ENCODE measurements around the gene KCNK3.

The KCNK3 gene

DNA sequence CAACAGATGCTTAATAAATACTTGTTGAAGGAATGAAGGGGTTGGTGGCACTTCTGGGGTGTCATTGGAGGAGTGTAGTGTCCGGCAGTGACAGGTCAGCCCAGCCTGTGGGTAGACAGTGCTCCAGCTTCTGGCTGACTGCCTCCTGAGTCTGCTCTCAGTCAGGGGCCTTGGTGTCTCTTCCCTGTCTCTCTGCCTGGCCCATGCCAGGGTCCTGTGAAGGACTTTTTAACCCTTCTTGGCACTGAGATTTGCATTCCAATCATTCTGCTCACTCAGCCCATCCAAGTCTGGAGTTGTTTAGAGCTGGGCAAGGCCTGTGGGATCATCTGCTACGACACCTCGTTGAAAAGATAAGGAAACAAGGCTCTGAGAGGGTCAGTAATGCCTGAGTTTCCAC, 1.4 kb upstream of the KCNK3 start:
- no peak for DNase-seq (ENCODE audit: low read depth in 2 of 2)

DNA sequence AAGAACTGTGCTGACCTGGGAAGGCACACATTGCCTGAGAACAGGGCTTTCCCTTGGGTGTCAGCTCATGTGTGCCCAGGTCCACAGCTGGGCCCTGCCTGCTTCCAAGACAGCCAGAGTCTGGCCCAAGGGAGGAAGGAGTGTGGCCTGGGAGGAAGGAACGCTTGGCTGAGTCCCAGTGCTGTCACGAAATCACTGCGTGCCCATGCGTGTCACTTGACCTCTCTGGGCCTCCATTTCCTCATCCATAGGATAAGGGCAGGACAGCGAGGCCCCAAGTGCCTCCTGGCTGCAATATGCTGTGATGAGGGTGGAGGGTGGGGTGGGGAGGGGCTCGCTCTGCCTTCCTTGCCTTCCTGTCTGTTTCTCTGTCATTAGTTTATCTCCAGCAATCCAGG, 642 bp upstream of the KCNK3 start:
- DNase-seq (ENCODE audit: low read depth in 2 of 2), result no peak

DNA sequence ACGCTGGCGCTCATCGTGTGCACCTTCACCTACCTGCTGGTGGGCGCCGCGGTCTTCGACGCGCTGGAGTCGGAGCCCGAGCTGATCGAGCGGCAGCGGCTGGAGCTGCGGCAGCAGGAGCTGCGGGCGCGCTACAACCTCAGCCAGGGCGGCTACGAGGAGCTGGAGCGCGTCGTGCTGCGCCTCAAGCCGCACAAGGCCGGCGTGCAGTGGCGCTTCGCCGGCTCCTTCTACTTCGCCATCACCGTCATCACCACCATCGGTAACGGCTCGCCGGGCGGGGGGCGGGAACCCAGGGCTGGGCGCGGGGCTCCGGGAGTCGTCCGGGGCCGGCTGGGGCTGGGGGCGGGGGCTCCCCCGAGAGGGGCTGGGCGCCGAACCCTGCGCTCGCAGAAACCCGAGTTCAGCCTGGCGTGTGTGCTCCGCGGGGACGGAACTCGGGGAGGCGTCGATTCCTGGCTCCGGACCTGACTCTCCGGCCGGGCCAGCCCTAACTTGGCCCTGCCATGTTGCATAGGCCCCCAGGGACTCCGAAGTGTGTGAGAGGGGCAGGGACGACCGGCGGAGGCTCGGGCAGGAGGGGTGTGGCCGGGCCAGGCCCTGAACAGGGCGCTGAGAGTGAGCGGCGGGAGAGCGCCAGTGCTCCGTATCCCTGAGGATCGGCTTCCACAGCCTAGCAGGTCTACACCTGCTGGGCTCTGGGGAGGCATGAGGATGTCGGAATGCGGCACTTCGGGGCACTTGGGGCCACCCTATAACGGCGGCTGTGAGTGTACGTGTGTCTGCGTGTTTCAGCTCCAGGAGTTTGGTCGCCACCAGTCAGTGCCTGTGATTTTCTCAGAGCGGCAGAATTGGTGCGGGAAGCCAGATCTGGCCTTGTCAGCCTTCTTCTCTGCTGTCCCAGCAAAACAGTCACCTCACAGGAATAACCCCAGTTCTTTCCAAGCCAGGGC, 651 bp downstream of the KCNK3 start:
- DNase-seq (ENCODE audit: low read depth in 2 of 2), result no peak

DNA sequence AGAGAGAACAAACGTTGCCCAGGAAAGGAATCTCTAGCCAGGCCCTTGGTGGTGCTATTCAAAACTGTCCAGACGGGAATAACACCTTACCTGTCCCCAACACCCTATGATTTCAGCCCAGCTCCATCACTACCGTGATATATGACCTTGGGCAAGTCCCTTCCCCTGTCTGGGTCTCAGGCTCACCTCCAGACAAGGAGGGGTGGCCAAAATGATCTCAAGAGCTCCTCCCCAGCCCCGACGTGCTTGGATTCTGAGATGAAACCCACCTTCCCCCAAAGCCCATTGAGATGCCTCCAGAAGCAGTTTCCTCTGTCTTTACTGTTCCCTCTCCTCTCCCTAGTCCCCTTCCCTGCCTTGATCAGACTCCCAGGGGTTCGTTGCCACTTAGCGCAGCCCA, 1.5 kb downstream of the KCNK3 start:
- DNase-seq (ENCODE audit: low read depth in 2 of 2), result no peak

DNA sequence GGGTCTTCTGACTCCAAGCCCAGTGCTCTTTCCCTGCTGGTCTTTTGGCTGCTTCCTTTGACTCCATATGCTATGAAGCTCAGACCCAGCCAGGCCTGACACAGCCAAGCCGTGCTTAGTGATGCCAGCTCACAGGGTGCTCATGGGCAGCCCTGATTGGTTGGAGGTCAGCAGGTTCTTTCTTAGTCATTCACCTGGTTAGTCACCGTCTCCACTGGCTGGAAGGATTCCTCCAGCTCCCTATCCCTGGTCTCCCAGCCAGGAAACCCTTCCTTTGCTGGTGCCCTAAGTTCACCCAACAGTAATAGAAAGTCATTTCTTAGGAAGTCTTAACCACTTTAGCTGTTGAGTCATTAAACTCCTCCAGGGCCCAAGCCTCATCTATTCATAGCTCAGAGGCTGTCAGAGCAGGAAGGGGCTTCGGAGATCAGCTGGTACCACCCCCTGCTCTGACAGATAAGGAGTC, 3.9 kb downstream of the KCNK3 start:
- DNase-seq (ENCODE audit: low read depth in 2 of 2), result no peak

DNA sequence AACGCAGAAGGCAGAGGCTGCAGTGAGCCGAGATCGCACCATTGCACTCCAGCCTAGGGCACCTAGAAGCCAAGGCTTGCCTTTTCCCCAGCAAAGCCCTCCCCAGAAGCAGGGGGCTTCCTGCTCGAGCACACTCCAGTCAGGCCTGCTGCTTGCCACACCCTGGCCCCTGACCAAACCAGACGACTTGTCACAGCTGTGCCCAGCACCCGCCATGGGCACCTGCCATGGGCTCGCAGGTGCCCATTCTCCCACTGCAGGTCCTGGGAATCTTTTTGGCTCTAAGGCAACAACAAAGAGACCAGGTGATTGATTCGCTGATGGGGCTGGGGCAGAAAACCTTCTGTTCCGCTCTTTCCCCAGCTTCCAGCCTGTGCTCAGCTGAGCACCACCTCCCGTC, 4.9 kb downstream of the KCNK3 start:
- DNase-seq (ENCODE audit: low read depth in 2 of 2), result no peak

DNA sequence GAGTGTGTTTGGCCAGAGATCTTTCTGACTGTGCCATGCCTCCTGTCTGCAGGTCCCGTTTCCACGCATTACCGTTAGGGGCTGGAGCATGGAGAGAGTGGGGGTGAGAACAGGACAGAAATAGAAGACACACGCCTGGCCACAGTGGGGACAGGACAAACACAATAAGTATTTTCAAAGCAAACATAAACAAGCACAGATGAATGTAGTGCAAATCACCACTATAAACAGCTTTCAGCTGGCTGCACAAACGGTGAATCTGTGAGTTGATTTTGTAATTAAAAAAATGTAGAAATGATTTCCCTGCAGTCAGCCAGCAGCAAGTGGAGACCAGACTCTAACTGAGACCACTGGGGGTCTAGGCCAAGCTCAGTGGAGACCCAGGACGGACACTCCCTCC, 6.8 kb downstream of the KCNK3 start:
- DNase-seq (ENCODE audit: low read depth in 2 of 2), result no peak

DNA sequence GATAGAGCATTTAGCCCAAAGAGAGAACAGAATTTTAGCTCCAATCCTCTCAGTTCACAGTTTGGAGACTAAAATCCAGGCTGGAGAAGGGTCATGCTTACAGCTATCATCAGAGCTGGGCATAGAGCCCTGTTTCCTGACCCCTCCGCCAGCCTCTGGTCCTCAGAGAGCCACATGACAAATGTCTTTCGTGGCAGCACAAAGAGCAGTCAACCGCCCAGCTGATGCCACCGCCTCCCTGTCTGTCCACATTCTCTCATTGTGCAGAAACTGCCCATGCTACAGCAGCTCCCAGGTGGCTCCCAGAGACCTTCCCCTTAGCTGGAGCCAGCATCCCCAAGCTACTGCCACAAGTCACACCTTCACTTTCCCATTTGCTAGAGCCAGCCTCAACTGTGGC, 7.6 kb downstream of the KCNK3 start:
- DNase-seq (ENCODE audit: low read depth in 2 of 2), result no peak

DNA sequence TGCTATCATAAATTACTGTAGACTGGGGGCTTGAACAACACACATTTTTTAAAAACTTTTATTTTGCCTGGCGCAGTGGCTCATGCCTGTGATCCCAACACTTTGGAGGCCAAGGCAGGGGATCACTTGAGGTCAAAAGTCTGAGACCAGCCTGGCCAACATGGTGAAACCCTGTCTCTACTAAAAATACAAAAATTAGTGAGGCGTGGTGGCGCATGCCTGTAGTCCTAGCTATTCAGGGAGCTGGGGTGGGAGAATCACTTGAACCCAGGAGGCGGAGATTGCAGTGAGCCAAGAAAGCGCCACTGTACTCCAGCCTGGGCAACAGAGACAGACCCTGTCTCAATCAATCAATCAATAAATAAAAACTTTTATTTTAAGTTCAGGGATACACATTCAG, 9.1 kb downstream of the KCNK3 start:
- DNase-seq (ENCODE audit: low read depth in 2 of 2), result no peak

DNA sequence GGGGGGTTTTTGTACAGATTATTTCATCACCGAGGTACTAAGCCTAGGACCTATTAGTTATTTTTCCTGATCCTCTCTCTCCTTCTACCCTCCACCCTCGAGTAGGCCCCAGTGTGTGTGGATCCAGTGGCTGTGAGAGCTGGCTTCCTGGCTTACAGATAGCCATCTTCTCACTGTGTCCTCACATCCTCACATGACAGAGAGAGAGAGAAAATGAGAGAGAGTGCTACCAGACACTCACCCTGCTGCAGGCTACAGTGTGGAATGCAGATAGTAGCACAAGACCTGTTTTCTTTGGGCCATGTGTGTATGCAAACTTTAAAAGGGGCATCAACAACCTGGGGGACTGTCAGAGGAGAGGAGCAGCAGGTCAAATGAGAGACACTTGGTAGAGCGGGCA, 9.5 kb downstream of the KCNK3 start:
- DNase-seq (ENCODE audit: low read depth in 2 of 2), result no peak

DNA sequence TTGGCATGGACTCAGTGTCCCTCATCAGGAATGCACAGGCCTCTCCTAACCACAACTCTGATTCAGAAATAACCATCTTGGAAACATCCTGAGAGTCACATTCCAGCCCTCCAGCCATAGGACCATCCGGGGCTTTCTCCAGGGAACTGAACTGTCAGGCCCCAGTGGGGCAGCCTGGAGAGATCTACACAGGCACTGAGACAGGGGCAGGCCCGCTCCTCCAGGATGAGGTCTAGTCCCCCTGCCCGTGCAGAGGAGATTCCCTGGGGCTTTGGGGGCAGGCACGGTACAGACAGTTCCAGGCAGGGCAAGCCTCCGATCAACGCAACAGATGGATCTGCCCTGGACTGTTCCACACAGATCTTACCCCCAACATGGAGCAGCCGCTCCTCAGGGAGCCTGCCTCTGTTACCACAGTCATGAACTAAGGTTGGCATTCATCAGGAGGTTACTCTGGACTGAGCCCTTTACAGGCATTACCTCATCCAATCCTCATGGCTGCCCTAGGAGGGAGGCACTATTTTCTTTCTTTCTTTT, 12.0 kb downstream of the KCNK3 start:
- no peak for DNase-seq (ENCODE audit: low read depth in 2 of 2)

DNA sequence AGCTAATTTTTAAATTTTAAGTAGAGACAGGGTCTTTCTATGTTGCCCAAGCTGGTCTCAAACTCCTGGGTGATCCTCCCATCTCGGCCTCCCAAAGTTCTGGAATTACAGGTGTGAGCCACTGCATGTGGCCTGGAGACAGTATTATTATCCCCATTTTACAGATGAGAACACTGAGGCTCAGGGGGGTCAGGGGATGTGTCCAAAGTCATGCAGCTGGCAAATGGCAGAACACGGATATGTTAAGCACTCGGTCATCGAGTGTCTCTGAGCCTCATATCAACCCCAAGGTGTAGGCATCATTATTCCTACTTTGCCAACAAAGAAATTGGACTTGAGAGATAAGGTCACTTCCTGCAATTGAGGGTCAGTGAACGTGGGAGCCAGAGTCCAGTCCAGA, 12.6 kb downstream of the KCNK3 start:
- no peak for DNase-seq (ENCODE audit: low read depth in 2 of 2)

DNA sequence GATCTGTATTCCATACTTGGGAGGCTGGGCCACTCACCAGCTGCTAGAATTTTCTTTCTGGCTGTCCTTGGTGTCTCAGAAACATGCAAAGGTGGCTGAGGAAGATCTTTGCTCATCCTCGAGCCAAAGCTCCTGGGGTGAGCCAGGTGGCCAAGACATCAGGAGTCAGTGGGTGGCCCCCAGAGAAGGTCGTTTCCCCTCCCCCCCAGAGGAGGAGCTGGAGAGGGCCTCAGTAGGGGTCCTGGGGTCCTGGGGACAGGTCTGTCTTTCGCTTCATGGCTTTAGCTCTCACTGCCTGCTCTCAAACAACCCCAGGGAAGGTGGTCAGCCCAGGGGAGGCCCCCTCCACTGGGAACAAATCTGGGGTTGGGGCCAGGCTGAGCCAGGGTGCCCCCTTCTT, 13.6 kb downstream of the KCNK3 start:
- DNase-seq (ENCODE audit: low read depth in 2 of 2), result no peak

DNA sequence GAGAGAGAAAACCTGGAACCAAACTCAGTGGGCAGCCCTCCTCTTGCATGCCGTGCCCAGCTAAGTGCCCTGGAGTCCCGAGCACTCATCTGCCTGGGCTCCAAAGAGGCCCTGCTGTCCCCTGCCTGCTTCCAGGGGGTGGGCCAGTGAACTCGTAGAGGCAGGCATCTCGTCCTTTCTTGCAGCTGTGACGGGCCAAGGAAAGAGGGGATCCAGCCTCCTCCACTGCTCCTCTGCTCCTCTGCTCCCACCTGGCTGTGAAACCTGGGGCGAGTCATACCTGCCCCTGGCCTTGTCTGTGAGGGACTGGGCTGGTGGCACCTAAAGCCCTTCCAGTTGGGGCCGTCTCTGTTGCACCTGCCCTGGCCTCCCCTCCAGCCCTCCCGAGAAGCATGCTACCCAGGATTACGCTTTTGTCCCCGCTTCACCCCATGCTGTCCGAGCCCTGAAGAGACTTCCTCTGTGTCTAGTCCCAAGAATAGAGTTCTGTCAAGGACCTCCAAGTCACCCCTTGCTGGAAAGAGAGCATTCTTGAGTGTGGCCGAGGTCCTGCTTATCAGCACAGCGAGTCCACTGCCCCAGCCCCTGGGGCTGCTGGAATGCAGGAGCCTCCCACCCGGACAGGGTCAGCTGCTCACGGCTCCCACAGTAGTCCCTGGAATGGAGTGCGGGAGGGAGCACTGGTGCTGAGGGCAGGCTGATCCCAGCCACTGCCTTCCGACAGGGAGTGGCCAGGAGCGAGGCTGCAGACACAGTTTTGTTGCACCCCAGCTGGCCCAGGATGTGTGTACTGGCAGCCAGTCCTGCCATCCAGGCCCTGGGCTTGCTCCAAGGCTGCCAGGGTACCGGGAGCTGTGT, 14.3 kb downstream of the KCNK3 start:
- no peak for DNase-seq (ENCODE audit: low read depth in 2 of 2)

DNA sequence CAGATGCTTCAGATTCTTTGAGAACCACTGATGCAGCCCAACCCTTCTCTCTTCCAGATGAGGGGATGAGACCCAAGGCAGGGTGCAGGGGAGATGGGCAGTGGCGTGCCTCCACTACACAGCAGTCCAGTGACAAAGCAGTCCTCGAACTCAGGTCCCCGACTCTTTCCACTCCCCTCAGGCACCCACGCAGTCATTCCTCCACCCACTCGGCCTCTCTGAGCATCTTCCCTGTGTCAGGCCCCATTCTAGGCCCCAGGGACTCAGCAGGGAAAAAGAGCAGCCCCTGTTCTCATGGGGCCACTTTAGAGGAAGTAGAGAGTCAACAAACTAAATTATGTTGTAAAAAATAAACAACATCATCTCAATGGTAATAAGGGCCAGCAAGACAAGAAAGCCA, 15.2 kb downstream of the KCNK3 start:
- DNase-seq (ENCODE audit: low read depth in 2 of 2), result no peak

DNA sequence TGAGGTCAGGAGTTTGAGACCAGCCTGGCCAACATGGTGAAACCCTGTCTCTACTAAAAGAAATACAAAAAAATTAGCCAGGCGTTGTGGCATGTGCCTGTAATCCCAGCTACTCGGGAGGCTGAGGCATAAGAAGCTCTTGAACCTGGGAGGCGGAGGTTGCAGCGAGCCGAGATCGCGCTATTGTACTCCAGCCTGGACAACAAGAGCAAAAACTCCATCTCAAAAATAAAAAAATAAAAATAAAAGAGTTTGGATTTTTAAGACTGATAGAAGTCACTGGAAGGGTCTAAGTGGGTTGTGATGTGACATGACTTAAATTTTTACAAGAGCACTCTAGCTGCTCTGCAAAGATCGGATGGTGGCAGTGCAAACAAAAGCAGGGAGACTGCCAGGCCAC, 15.9 kb downstream of the KCNK3 start:
- no peak for DNase-seq (ENCODE audit: low read depth in 2 of 2)

DNA sequence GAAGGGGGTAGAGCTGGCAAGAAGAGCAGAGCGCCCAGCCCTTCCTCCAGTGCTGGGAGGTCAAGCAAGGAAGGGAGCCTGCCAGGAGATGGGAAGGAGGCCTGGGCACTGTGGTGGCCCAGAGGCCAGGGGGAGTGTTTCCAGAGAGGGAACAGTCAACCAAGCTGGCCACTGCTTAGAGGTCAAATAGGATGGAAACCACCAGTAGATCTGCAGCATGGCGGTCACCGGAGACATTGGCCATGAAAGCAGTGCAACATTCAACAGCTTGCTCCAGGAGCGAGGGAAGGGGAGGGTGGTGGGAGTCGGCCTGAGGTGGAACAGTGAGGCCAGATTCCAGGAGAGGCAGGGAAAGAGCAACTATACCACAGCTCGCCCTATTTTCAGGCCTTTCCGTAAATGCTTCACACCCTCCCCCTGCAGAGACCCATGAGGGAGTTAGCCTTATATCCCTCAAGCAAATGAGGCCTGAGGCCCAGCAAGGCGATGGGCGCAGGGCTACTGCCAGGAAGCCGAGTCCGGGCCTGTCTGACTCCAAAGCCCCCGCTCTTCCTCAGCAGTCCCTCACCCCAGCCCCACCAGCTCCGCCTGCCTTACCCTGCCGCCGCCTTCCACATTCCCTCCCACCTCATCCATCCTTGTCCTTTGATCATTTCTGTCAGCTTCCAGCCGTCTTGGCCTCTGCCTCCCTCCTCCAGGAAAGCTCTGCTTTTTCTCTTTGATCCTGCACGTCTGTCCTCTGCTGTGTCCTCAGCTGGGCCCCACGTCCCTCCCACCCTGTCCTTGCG, 17.0 kb downstream of the KCNK3 start:
- DNase-seq (ENCODE audit: low read depth in 2 of 2), result no peak

DNA sequence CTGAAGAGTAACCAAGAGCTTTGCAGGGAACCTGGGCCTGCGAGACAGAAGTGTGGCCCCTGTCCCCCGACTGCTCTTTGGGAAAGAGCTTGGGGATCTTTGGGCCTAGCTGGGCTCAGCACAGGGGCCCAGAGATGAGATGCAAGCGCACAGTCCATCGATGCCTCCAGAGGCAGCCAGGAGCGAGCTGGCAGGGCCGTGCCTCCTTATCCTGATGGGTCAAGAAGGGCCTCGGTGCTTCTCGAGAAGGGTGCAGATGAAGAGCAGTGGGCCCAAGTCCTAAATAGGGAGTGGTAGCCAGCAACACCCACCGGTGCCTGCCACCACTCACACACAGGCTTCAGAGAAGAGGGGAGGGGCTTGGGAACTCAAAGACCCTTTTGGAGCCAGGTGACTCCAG, 17.6 kb downstream of the KCNK3 start:
- DNase-seq (ENCODE audit: low read depth in 2 of 2), result no peak

DNA sequence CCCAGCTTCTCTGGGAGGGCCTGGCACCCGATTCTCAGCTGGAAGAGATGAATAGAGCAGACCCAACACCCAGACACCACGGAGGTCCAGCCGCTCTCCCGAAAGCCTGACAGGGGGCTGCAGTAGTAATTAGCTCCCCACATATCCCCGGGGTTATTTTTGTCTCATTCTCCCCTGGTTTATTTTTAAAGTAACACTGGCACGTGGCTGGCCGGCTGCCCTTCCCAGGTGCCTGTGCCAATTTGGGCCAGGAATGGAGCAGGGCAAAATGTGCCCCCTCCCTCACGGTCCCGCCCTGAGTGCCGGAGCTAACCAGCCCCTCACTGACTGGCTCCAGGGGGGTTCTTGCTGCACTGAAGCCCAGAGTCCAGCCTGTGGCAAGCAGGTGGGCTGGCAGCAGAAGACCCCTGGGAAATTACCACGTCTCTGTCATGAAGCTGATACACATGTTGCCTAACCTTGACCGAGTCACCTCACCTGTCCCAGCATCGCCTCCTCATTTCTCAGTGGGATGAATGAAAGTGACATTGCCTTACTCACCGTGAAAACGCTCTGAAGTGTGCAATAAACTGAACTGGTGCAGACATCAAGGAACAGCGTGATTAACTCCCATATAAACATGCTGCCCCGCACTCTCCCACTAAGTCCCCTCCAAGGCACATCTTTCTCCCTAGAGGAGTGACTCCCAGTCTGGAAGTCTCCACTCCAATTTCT, 18.4 kb downstream of the KCNK3 start:
- no peak for DNase-seq (ENCODE audit: low read depth in 2 of 2)

DNA sequence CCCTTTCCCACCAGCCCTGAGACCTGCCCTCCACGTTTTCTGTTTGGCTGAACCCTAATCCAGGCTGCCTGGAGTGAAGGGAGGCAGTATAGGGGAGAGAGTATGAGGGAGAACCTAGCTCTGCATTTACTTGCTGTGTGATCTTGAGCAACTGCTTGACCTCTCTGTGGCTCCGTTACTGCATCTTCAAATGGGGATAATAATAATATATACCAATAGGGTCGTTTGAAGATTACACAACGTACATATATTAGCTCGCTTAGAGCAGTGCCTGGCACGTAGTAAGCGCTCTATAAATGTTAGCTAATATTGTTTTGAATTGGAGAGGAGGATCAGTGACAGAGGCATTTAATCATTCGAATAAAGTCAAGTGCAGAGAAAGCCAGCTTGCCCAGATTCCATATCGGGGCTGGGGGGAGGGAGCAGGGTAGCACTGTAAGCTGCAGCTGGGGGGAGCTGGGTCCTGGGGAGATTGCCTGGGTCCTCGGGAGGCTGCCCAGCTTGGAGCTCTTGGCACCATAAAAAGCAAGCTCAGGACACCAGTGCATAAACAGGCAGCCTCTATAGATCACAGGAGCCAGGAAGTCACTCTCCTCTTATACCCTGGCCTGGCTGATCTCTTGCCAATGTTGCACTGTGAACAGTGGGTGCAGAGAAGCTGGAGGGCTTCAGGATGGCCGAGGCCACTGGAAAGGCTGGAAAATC, 19.1 kb downstream of the KCNK3 start:
- no peak for DNase-seq (ENCODE audit: low read depth in 2 of 2)
